ENCODE measurements around the gene CRTC2. TPM values are rescaled to one million over a fixed set of nuclear protein-coding genes. Genes with fewer than 3 reads are reported as not detected.

The CRTC2 gene
- total and polyA plus RNA-seq, 9 of the 15 experiments (the other 6 are each of a cell fraction or from before 2014, with no cell fraction given): 2.7 to 26.4 (median 10.2) TPM

- peak; percentile 83; the same call in 1 of the 2 replicates for TF ChIP-seq ARID4B (CRISPR knock-in tag; IDR thresholded peaks at IDR 0.05)
- TF ChIP-seq ZBTB11 (CRISPR knock-in tag; IDR thresholded peaks at IDR 0.05): peak in 2 of 3 experiments; percentile 65 to 92; a peak in 3 of 6 replicates
- TF ChIP-seq FOSL1 (tag; conservative IDR thresholded peaks at IDR 0.05): peak; percentile 51
- TF ChIP-seq ZNF583 (CRISPR knock-in tag; IDR thresholded peaks at IDR 0.05): no peak
- peak; percentile 84 for TF ChIP-seq BHLHE40 (IDR thresholded peaks at IDR 0.05; ENCODE audit: low read length)
- TF ChIP-seq FOXJ3 (CRISPR knock-in tag; IDR thresholded peaks at IDR 0.05): no peak
- no peak for TF ChIP-seq BRF1 (IDR thresholded peaks at IDR 0.05; ENCODE audit: borderline replicate concordance, extremely low read depth, insufficient read length)
- TF ChIP-seq MCM2 (IDR thresholded peaks at IDR 0.05; ENCODE audit: low read depth): no peak
- TF ChIP-seq C11orf30 (IDR thresholded peaks at IDR 0.05; ENCODE audit: low read depth): no peak
- TF ChIP-seq CHCHD3 (CRISPR knock-in tag; IDR thresholded peaks at IDR 0.05): no peak
- TF ChIP-seq CREB5 (CRISPR knock-in tag; IDR thresholded peaks at IDR 0.05): no peak
- no peak for TF ChIP-seq CBFB (CRISPR knock-in tag; IDR thresholded peaks at IDR 0.05)
- 0 out of 2 replicates have a peak, but pooled peaks have one; percentile 16 for TF ChIP-seq ETS1 (conservative IDR thresholded peaks at IDR 0.05; ENCODE audit: control insufficient read depth, low read depth, low read length)
- TF ChIP-seq PPARD (CRISPR knock-in tag; IDR thresholded peaks at IDR 0.05): no peak
- no peak for TF ChIP-seq KDM1A (IDR thresholded peaks at IDR 0.05)
- TF ChIP-seq ELF2 (CRISPR knock-in tag; IDR thresholded peaks at IDR 0.05): peak; percentile 54; the same call in 1 of the 2 replicates
- no peak for TF ChIP-seq ESRRB (CRISPR knock-in tag; IDR thresholded peaks at IDR 0.05; ENCODE audit: borderline replicate concordance)
Observed at GRCh38 chr1:153945795-153946621, 12.4 kb downstream of the CRTC2 start (continued).

All from K562 (cell line).